ENCODE results near the gene ZNF518B.

ZNF518B gene

DNA sequence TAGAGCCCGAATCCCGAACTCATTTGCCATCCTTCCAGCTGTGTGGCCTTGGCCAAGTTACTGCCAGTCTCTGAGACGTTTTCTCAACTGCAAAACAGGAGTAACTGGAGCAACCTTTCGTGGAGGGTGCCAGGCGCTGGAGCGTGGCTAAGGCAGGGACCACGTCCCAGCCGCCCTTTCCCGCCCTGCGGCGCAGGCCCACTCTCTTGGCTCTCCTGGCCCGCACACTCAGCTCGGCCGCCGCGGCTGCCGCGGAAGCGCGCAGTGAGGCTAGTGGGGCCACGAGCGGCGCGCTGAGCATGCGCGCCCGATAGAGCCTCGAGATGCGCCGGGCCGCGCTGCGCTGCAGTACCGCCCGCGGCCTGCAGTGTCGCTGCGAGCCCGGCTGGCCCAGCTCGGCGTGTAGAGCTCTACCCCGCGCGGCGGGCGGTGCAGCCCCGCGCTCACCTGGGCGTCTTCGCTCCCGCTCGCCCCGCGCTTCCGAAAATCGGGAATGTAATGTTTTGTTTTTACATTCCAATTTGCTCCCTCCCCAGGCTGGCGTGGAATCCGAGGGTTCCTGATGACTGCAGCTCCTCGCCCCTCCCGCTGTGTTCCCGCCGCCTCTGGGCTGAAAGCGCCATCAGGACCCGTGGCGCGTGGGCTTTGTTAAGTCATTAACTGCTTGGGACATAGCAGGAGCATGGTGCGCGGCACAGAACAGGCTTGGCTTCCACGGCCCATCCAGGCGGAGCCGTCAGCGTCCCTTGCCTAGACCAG is 4.0 kb upstream of the ZNF518B start:
- POLR2A ChIA-PET, result no interaction called here

DNA sequence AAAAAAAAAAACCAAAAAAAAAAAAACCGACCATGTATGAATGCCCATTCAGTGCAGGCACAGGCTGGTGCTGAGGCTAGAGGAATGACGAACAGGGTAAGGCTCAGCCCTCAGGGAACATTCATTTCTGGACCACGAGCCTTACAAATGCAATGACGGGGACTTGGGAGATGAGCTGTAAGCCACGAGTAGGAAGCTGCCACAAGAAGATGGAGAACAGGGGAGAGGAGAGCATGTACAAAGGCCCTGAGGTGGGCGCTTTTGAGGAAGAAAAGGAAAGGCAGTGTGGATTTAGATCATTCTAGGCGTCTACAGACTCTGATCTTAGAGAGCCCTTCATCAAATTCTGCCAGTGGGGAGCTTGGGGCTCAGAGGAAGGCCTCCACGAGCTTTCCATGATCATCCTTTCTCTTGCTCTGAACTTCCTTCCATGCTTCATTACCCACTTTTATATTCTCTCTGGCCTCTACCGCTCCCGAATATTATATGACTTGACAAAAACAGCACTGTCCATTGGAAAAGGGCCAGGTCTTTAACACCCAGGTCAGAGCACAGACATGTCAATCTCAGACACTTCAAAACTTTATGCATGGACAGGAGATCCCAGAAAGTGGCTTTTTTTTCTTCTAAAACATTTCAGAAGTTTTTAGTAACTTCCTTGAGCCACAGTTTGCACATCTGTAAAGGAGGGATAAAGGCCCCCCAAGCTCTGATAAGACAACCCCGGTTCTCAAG is 3.3 kb upstream of the ZNF518B start:
- no peak for DNase-seq (ENCODE audit: extremely low spot score)
- POLR2A ChIA-PET, result no interaction called here
- CTCF ChIA-PET, result interaction anchor here (0.7 to 2.4 kb wide), 39 partner anchors 9 to 973 kb away, joined by 3 to 36 read pairs (median 5); partner anchors contain the start of gene WDR1
- TF ChIP-seq, protein P1, sequence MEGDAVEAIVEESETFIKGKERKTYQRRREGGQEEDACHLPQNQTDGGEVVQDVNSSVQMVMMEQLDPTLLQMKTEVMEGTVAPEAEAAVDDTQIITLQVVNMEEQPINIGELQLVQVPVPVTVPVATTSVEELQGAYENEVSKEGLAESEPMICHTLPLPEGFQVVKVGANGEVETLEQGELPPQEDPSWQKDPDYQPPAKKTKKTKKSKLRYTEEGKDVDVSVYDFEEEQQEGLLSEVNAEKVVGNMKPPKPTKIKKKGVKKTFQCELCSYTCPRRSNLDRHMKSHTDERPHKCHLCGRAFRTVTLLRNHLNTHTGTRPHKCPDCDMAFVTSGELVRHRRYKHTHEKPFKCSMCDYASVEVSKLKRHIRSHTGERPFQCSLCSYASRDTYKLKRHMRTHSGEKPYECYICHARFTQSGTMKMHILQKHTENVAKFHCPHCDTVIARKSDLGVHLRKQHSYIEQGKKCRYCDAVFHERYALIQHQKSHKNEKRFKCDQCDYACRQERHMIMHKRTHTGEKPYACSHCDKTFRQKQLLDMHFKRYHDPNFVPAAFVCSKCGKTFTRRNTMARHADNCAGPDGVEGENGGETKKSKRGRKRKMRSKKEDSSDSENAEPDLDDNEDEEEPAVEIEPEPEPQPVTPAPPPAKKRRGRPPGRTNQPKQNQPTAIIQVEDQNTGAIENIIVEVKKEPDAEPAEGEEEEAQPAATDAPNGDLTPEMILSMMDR (IDR thresholded peaks at IDR 0.05; ENCODE audit: control extremely low read depth, extremely low read depth, low read depth, missing control alignments), result no peak

More for the DNA sequence above, 4.0 kb upstream of the ZNF518B start:
- DNase-seq (ENCODE audit: extremely low spot score), result peak; percentile 91
- CTCF ChIA-PET, result interaction anchor here (0.6 to 2.4 kb wide), 43 partner anchors 8 to 973 kb away, joined by 3 to 36 read pairs (median 5); partner anchors contain the start of gene WDR1
- TF ChIP-seq, protein P1 (IDR thresholded peaks at IDR 0.05; ENCODE audit: control extremely low read depth, extremely low read depth, low read depth, missing control alignments), result peak; percentile 95

DNA sequence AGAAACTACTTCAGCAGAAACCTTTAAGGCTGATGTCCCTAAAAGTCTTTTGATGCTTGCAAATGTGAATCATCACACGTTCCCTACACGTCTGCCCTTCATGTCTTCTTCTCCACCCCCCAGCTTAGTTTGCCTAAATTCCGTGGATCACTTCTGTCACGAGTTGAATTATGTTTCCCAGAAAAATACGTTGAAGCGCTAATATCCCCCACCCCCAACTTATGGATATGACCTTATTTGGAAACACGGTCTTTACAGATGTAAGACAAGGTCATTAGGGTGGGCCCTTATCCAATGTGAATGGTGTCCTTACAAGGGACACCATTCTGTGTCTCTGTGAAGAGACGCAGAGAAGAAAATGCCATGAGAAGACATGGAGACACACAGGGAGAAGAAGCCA is 2.1 kb upstream of the ZNF518B start:
- DNase-seq (ENCODE audit: extremely low spot score), result no peak
- TF ChIP-seq, protein P1 (IDR thresholded peaks at IDR 0.05; ENCODE audit: control extremely low read depth, extremely low read depth, low read depth, missing control alignments), result no peak
- ChIA-PET CTCF (no interaction called here), POLR2A (no interaction called here)

DNA sequence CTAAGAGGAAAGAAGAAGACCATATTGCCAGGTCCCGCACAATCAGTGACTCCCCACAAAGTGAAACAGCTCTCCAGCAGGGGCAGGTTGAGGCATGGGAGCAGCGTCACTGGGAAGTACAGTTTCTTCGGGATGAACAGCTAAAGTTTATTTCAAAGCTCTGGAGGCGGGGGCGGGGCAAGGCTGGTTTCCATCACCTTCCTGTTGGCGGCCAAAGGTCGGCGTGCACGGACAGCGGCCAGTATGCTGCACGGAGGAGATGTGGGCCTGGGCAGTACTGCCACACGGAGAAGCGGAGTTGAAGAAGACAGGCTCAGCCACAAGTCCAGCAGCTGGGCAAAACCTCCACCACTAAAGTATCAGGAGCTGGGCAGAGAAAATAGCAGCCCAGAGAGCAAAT is 951 bp upstream of the ZNF518B start:
- no peak for DNase-seq (ENCODE audit: extremely low spot score)
- POLR2A ChIA-PET, result no interaction called here
- CTCF ChIA-PET, result interaction anchor here (0.9 to 1.9 kb wide), 2 partner anchors 12 to 141 kb away, joined by 3 to 5 read pairs; no protein-coding TSS in a partner anchor
- TF ChIP-seq, protein P1 (IDR thresholded peaks at IDR 0.05; ENCODE audit: control extremely low read depth, extremely low read depth, low read depth, missing control alignments), result no peak

DNA sequence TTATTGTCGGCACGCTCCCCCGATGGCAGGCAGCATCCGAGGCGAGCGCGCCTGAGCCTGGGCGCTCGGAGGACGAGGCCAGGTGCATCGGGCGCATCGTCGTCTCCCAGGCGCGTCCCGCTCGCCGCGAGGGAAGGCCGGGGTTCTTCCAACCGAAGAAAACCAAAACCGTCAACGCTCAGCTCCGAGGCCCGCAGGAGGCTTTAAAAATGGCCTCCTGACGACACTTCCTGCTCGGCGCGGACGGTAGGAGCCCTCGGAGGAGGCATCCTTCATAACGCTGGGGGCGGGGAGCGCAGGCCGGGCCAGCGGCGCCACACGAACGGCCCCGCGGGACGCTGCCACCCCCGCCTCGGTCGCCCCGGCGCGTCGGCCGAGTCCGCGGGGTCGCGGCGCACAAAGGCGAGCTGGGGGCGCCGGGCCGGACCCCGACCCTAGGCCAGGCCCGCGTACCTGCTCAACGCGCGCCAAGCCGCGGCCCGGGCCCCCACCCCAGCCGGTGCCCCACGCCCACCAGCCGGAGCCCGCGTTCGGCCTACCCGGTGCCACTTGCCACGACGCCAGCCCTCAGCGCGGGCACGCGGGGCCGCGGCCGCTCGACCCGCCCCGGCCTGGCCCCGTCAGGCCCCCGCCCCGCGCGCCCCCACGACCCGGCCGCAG is 501 bp downstream of the ZNF518B start:
- TF ChIP-seq, protein P1 (IDR thresholded peaks at IDR 0.05; ENCODE audit: control extremely low read depth, extremely low read depth, low read depth, missing control alignments), result no peak
- POLR2A ChIA-PET, result interaction anchor here (1.1 kb wide), 1 partner anchor 339 kb away, joined by 6 read pairs; no protein-coding TSS in a partner anchor
- CTCF ChIA-PET, result interaction anchor here (1.9 kb wide), 1 partner anchor 143 kb away, joined by 5 read pairs; no protein-coding TSS in a partner anchor
- peak; percentile 74 for DNase-seq (ENCODE audit: extremely low spot score)

DNA sequence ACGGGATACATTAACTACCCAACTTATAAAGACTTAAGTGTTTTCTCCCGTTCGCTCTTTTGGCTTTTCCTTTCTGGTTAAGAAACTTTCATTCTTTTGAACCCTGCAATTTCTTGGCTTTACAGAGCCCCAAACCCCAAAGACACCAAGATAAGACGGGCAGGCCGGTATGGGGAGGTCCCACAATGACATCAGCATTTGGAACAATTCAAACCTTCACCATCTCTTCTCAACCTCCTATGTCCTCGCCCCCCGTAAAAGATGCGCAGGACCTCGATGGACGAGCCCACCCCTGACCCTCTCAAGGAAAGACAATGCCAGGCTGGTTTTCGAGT is 999 bp downstream of the ZNF518B start:
- POLR2A ChIA-PET, result interaction anchor here (1.1 kb wide), 1 partner anchor 338 kb away, joined by 6 read pairs; no protein-coding TSS in a partner anchor
- no peak for DNase-seq (ENCODE audit: extremely low spot score)
- TF ChIP-seq, protein P1 (IDR thresholded peaks at IDR 0.05; ENCODE audit: control extremely low read depth, extremely low read depth, low read depth, missing control alignments), result no peak
- CTCF ChIA-PET, result interaction anchor here (1.9 kb wide), 1 partner anchor 143 kb away, joined by 5 read pairs; no protein-coding TSS in a partner anchor

Measured in GM10248 (cell line).